ENCODE results near the gene TEX29. TPM values are rescaled to one million over a fixed set of nuclear protein-coding genes. Genes with fewer than 3 reads are reported as not detected.

The TEX29 gene
- total RNA-seq, 2 donors from 2014 or later: not detected

GRCh38 chr13:111286749-111287148, 33.7 kb upstream of the TEX29 start:
- H3K36me3 ChIP-seq: peaks cover 85% of the 10 kb centered on the region
- no peaks in the 10 kb centered on the region for H3K9me3 ChIP-seq
- no peak overlapping the region for H3K4me3 ChIP-seq
- H3K4me1 ChIP-seq: peaks cover 0 to 19% of the 10 kb centered on the region in 2 donors
- no peak for DNase-seq (ENCODE audit: low spot score)
- no peak overlapping the region for H3K27ac ChIP-seq
- no peaks in the 10 kb centered on the region for H3K27me3 ChIP-seq
- no peak for TF ChIP-seq CTCF (IDR thresholded peaks at IDR 0.05)

- Histone ChIP-seq H3K36me3 (peaks cover 89% of the 10 kb centered on the region), H3K9me3 (no peaks in the 10 kb centered on the region), H3K27ac (no peak overlapping the region), H3K4me3 (no peak overlapping the region), H3K4me1 (peaks cover 0 to 14% of the 10 kb centered on the region in 2 donors), H3K27me3 (no peaks in the 10 kb centered on the region)
- DNase-seq (ENCODE audit: low spot score): no peak
- no peak for TF ChIP-seq CTCF (IDR thresholded peaks at IDR 0.05)
Observed at GRCh38 chr13:111287201-111287600, 33.2 kb upstream of the TEX29 start.

- Histone ChIP-seq H3K4me3 (no peak overlapping the region), H3K27me3 (no peaks in the 10 kb centered on the region), H3K4me1 (peaks cover 0 to 3% of the 10 kb centered on the region in 2 donors), H3K36me3 (peaks cover 90% of the 10 kb centered on the region), H3K9me3 (no peaks in the 10 kb centered on the region), H3K27ac (no peak overlapping the region)
- no peak for TF ChIP-seq CTCF (IDR thresholded peaks at IDR 0.05)
- DNase-seq (ENCODE audit: low spot score): no peak
Observed at GRCh38 chr13:111288276-111288675, 32.2 kb upstream of the TEX29 start.

GRCh38 chr13:111289251-111289650, 31.2 kb upstream of the TEX29 start:
- Histone ChIP-seq H3K9me3 (no peaks in the 10 kb centered on the region), H3K27ac (no peak overlapping the region), H3K27me3 (no peaks in the 10 kb centered on the region), H3K4me3 (no peak overlapping the region), H3K4me1 (no peaks in the 10 kb centered on the region), H3K36me3 (peaks cover 89% of the 10 kb centered on the region)
- TF ChIP-seq CTCF (IDR thresholded peaks at IDR 0.05): no peak
- DNase-seq (ENCODE audit: low spot score): no peak

GRCh38 chr13:111291908-111292307, 28.5 kb upstream of the TEX29 start:
- no peak for TF ChIP-seq CTCF (IDR thresholded peaks at IDR 0.05)
- Histone ChIP-seq H3K27ac (no peak overlapping the region), H3K9me3 (no peaks in the 10 kb centered on the region), H3K4me3 (no peak overlapping the region), H3K27me3 (no peaks in the 10 kb centered on the region), H3K4me1 (no peaks in the 10 kb centered on the region), H3K36me3 (peaks cover 71% of the 10 kb centered on the region)
- DNase-seq (ENCODE audit: low spot score): no peak

- no peaks in the 10 kb centered on the region for H3K4me1 ChIP-seq
- H3K27ac ChIP-seq: no peak overlapping the region
- H3K27me3 ChIP-seq: no peaks in the 10 kb centered on the region
- no peak for DNase-seq (ENCODE audit: low spot score)
- no peaks in the 10 kb centered on the region for H3K9me3 ChIP-seq
- H3K36me3 ChIP-seq: peaks cover 63% of the 10 kb centered on the region
- TF ChIP-seq CTCF (IDR thresholded peaks at IDR 0.05): no peak
- no peak overlapping the region for H3K4me3 ChIP-seq
Observed at GRCh38 chr13:111292710-111293485, 27.5 kb upstream of the TEX29 start.

Measured in right atrium auricular region (tissue), 2 donors.